ENCODE results near the gene NYNRIN.

- TF ChIP-seq CTCF (IDR thresholded peaks at IDR 0.05) (no peak), POLR2A (IDR thresholded peaks at IDR 0.05) (no peak), EP300 (IDR thresholded peaks at IDR 0.05) (no peak)
Observed at GRCh38 chr14:24369907-24370687, 28.7 kb upstream of the NYNRIN start.

Data from ovary (tissue), 3 donors.